H9 (cell line): ENCODE data around the gene MAL. TPM values are rescaled to one million over a fixed set of nuclear protein-coding genes. Genes with fewer than 3 reads are reported as not detected.

Source experiments
- DNase-seq: peaks from one replicate; pipeline ENCODE4 v3.0.0-alpha.2; 2017
- H2AFZ ChIP-seq: one replicate; pipeline ENCODE4 v1.6.1; 2013; ENCODE audit warnings: mild to moderate bottlenecking, low read length, control low read depth, moderate library complexity
- H2AK5ac ChIP-seq: 2 replicates; pipeline ENCODE4 v1.6.1; 2013; ENCODE audit warnings: low read length, control low read depth, mixed read lengths; ENCODE audit not compliant: insufficient read length
- H2BK120ac ChIP-seq: one replicate; pipeline ENCODE4 v1.6.1; 2013; ENCODE audit warnings: low read depth, mild to moderate bottlenecking, low read length, control low read depth, inconsistent platforms; ENCODE audit not compliant: poor library complexity, severe bottlenecking
- H2BK12ac ChIP-seq: 2 replicates; pipeline ENCODE4 v1.6.1; 2013; ENCODE audit warnings: low read length, control low read depth, mixed read lengths, low read depth; ENCODE audit not compliant: insufficient read length
- H2BK15ac ChIP-seq: 2 replicates; pipeline ENCODE4 v1.6.1; 2013; ENCODE audit warnings: low read depth, low read length, control low read depth
- H2BK20ac ChIP-seq: one replicate; pipeline ENCODE4 v1.6.1; 2013; ENCODE audit warnings: low read depth, mild to moderate bottlenecking, low read length, control low read depth, inconsistent platforms; ENCODE audit not compliant: poor library complexity, severe bottlenecking
- H2BK5ac ChIP-seq: 2 replicates; pipeline ENCODE4 v1.6.1; 2013; ENCODE audit warnings: low read length, control low read depth, mixed read lengths; ENCODE audit not compliant: insufficient read length
- H3K14ac ChIP-seq: 2 replicates; pipeline ENCODE4 v1.6.1; 2013; ENCODE audit warnings: low read length, control low read depth; ENCODE audit not compliant: insufficient read depth
- H3K18ac ChIP-seq: 2 replicates; pipeline ENCODE4 v1.6.1; 2013; ENCODE audit warnings: low read depth, mild to moderate bottlenecking, mixed read lengths, low read length, control low read depth; ENCODE audit not compliant: insufficient read length
- H3K23ac ChIP-seq: 2 replicates; pipeline ENCODE4 v1.6.1; 2013; ENCODE audit warnings: low read length, control low read depth, mixed read lengths, low read depth; ENCODE audit not compliant: insufficient read length
- H3K23me2 ChIP-seq: 2 replicates; pipeline ENCODE4 v1.6.1; 2013; ENCODE audit warnings: low read depth, mild to moderate bottlenecking, mixed read lengths, low read length, control low read depth; ENCODE audit not compliant: insufficient read length, poor library complexity, severe bottlenecking
- H3K27ac ChIP-seq: 2 replicates; pipeline ENCODE4 v1.5.1; 2013; ENCODE audit warnings: low read length, control low read depth, mixed read lengths, low read depth; ENCODE audit not compliant: insufficient read length
- H3K27me3 ChIP-seq: 2 replicates; pipeline ENCODE4 v1.6.1; 2013; ENCODE audit warnings: low read length, control low read depth, inconsistent platforms; ENCODE audit not compliant: insufficient read depth
- H3K4ac ChIP-seq: 2 replicates; pipeline ENCODE4 v1.6.1; 2013; ENCODE audit warnings: low read depth, mild to moderate bottlenecking, control low read depth, inconsistent platforms, low read length, moderate library complexity
- H3K4me1 ChIP-seq: 2 replicates; pipeline ENCODE4 v1.6.1; 2013; ENCODE audit warnings: low read length, control low read depth, inconsistent platforms; ENCODE audit not compliant: insufficient read depth
- H3K4me2 ChIP-seq: 2 replicates; pipeline ENCODE4 v1.6.1; 2013; ENCODE audit warnings: low read length, control low read depth, mixed read lengths; ENCODE audit not compliant: insufficient read length, insufficient read depth
- H3K56ac ChIP-seq: 2 replicates; pipeline ENCODE4 v1.6.1; 2013; ENCODE audit warnings: low read depth, mild to moderate bottlenecking, mixed read lengths, low read length, control low read depth; ENCODE audit not compliant: insufficient read length
- H3K79me1 ChIP-seq: 2 replicates; pipeline ENCODE4 v1.6.1; 2013; ENCODE audit warnings: low read depth, mild to moderate bottlenecking, moderate library complexity, low read length, control low read depth, inconsistent platforms; ENCODE audit not compliant: insufficient read depth, poor library complexity, severe bottlenecking
- H3K79me2 ChIP-seq: 2 replicates; pipeline ENCODE4 v1.6.1; 2013; ENCODE audit warnings: low read length, control low read depth, inconsistent platforms; ENCODE audit not compliant: insufficient read depth
- H3K9ac ChIP-seq: 2 replicates; pipeline ENCODE4 v1.6.1; 2013; ENCODE audit warnings: low read length, control low read depth, mixed read lengths; ENCODE audit not compliant: insufficient read length; ENCODE audit errors: extremely low read depth
- H3K9me3 ChIP-seq: one replicate; pipeline ENCODE4 v1.6.1; 2013; ENCODE audit warnings: low read depth, low read length, inconsistent platforms; ENCODE audit not compliant: control insufficient read depth
- H3T11ph ChIP-seq: one replicate; pipeline ENCODE4 v1.6.1; 2013; ENCODE audit warnings: mild to moderate bottlenecking, low read length, control low read depth, inconsistent platforms
- H4K20me1 ChIP-seq: one replicate; pipeline ENCODE4 v1.6.1; 2013; ENCODE audit not compliant: control insufficient read depth, insufficient read length, insufficient read depth
- H4K5ac ChIP-seq: 2 replicates; pipeline ENCODE4 v1.6.1; 2013; ENCODE audit warnings: low read depth, mild to moderate bottlenecking, mixed read lengths, low read length, control low read depth; ENCODE audit not compliant: insufficient read length
- H4K8ac ChIP-seq: replicated peaks from 2 replicates; pipeline ENCODE4 v1.6.1; 2013; ENCODE audit warnings: low read length, control low read depth, mixed read lengths, low read depth; ENCODE audit not compliant: insufficient read length
- H4K91ac ChIP-seq: 2 replicates; pipeline ENCODE4 v1.6.1; 2013; ENCODE audit warnings: low read depth, mild to moderate bottlenecking, moderate library complexity, mixed read lengths, low read length, control low read depth; ENCODE audit not compliant: insufficient read length
- H3K27ac Mint-ChIP-seq, 3 experiments: 2 replicates in 2 of 3; 3 replicates in 1 of 3; pipeline ENCODE4 v1.8.0; 2020 to 2021; ENCODE audit warnings: mixed read lengths in 3 of 3, mild to moderate bottlenecking in 1 of 3, moderate library complexity in 1 of 3
- H3K27me3 Mint-ChIP-seq: 2 replicates; pipeline ENCODE4 v1.8.0; 2021; ENCODE audit warnings: low read depth, mild to moderate bottlenecking, moderate library complexity, mixed read lengths
- H3K36me3 Mint-ChIP-seq, 3 experiments: 2 replicates in 2 of 3; 3 replicates in 1 of 3; pipeline ENCODE4 v1.8.0; 2020 to 2021; ENCODE audit warnings: low read depth in 3 of 3, mixed read lengths in 3 of 3; ENCODE audit not compliant: insufficient read depth in 1 of 3
- H3K4me1 Mint-ChIP-seq, 2 experiments: 2 replicates each; pipeline ENCODE4 v1.8.0; 2020; ENCODE audit warnings: mixed read lengths in 2 of 2
- H3K4me3 Mint-ChIP-seq, 2 experiments: 2 replicates in 1 of 2; 3 replicates in 1 of 2; pipeline ENCODE4 v1.8.0; 2020 to 2021; ENCODE audit warnings: mild to moderate bottlenecking in 2 of 2, mixed read lengths in 2 of 2, moderate library complexity in 1 of 2
- H3K9me3 Mint-ChIP-seq, 2 experiments: 2 replicates in 1 of 2; 3 replicates in 1 of 2; pipeline ENCODE4 v1.8.0; 2020; ENCODE audit warnings: mild to moderate bottlenecking in 2 of 2, mixed read lengths in 2 of 2, moderate library complexity in 1 of 2
- WGBS: extraction: QIAGEN DNeasy Blood & Tissue Kit; methylation state at CpG from one replicate; pipeline ENCODE4 v1.1.7; 2013; ENCODE audit warnings: missing lambda C conversion rate, low lambda C conversion rate, mixed read lengths; ENCODE audit not compliant: insufficient read length; ENCODE audit errors: extremely low coverage; 5-methylcytosine and 5-hydroxymethylcytosine counted together
- total RNA-seq: library from RNA; stranded (reverse); gene quantifications from 2 replicates; pipeline ENCODE4 v1.2.1, GENCODE V29; 2021
- TF ChIP-seq, protein P1 (sequence below): fragments of 200-600 bp; sonication (generic); conservative IDR thresholded peaks from 3 replicates; pipeline ENCODE4 v1.8.0; 2021; ENCODE audit warnings: antibody characterized with exemption, mild to moderate bottlenecking

Gene MAL
- total RNA-seq, 1 experiment from 2014 or later, result not detected

DNA sequence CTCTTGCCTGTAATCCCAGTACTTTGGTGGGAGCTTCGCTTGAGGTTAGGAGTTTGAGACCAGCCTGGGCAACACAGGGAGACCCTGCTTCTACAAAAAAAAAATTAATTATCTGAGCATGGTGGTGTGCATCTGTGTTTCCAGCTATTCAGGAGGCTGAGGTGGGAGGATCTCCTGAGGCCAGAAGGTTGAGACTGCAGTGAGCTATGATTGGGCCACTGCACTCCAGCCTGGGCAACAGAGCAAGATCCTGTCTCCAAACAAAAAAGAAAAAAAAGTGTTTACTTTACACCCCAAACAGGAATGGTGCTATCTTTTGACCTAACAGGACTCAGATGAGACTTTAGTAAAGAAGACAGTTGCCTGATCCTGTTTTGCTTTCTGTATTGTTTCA is 35.6 kb downstream of the MAL start:
- Histone ChIP-seq H3K4me1 (no peaks in the 10 kb centered on the region; the same call in 1 of the 2 replicates), H3K27me3 (no peaks in the 10 kb centered on the region), H2BK120ac (no peak overlapping the region), H4K5ac (no peak overlapping the region), H3K4me2 (no peak overlapping the region), H2BK15ac (no peak overlapping the region), H4K91ac (no peak overlapping the region), H3K79me2 (no peaks in the 10 kb centered on the region), H3K9me3 (no peaks in the 10 kb centered on the region), H3K4ac (no peak overlapping the region), H2BK20ac (no peak overlapping the region), H3K56ac (no peak overlapping the region), H3K23me2 (no peaks in the 10 kb centered on the region), H3K18ac (no peak overlapping the region), H3K23ac (no peak overlapping the region), H2BK12ac (no peak overlapping the region), H3K14ac (no peak overlapping the region), H2AFZ (no peak overlapping the region), H3K9ac (no peak overlapping the region), H3T11ph (no peak overlapping the region), H3K27ac (no peak overlapping the region), H4K8ac (no peak overlapping the region), H3K79me1 (no peaks in the 10 kb centered on the region), H2BK5ac (no peak overlapping the region), H4K20me1 (no peaks in the 10 kb centered on the region), H2AK5ac (no peak overlapping the region)
- no CpG with 5 or more reads among the region's 1 CpG for WGBS
- TF ChIP-seq, protein P1, sequence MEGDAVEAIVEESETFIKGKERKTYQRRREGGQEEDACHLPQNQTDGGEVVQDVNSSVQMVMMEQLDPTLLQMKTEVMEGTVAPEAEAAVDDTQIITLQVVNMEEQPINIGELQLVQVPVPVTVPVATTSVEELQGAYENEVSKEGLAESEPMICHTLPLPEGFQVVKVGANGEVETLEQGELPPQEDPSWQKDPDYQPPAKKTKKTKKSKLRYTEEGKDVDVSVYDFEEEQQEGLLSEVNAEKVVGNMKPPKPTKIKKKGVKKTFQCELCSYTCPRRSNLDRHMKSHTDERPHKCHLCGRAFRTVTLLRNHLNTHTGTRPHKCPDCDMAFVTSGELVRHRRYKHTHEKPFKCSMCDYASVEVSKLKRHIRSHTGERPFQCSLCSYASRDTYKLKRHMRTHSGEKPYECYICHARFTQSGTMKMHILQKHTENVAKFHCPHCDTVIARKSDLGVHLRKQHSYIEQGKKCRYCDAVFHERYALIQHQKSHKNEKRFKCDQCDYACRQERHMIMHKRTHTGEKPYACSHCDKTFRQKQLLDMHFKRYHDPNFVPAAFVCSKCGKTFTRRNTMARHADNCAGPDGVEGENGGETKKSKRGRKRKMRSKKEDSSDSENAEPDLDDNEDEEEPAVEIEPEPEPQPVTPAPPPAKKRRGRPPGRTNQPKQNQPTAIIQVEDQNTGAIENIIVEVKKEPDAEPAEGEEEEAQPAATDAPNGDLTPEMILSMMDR, result no peak
- H3K27me3 Mint-ChIP-seq, result peaks cover 14% of the 10 kb centered on the region
- no peak overlapping the region for H3K4me3 Mint-ChIP-seq
- no peaks in the 10 kb centered on the region for H3K36me3 Mint-ChIP-seq
- no peak overlapping the region for H3K27ac Mint-ChIP-seq
- peak; percentile 1 for DNase-seq
- no peaks in the 10 kb centered on the region for H3K9me3 Mint-ChIP-seq
- peaks cover 16 to 22% of the 10 kb centered on the region in 2 experiments for H3K4me1 Mint-ChIP-seq
